Measurements from ENCODE around the gene NOP53. TPM values are rescaled to one million over a fixed set of nuclear protein-coding genes. Genes with fewer than 3 reads are reported as not detected.

NOP53 gene
- total and polyA plus RNA-seq, 4 donors = 146 to 498 (median 193) TPM

DNA sequence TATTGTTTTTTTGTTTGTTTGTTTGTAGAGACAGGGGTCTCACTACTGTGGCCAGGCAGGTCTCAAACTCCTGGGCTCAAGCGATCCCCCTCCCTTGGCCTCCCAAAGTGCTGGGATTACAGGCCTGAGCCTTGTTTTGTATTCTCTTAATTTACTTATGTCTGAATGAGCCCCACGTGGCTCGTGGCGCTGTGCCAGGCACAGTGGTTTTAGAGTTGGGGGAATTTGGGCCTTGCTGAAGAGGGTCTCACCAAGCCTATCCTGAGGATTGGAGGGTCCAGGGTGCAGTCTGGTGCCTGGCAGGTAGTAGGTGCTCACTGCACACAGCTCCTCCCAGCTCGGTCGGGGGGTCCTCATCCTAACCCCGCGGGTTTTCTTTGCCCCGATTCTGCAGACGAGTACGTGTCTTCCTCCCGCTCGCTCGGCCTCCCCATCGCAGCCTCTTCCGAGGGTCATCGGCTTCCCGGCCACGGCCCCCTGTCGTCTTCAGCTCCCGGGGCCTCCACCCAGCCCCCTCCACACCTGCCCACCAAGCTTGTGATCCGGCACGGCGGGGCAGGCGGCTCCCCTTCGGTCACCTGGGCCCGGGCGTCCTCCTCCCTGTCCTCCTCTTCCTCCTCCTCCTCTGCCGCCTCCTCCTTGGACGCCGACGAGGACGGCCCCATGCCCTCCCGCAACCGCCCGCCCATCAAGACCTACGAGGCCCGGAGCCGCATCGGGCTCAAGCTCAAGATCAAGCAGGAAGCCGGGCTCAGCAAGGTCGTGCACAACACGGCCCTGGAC is 44.2 kb upstream of the NOP53 start:
- ATAC-seq (ENCODE audit: insufficient read depth, low FRiP score) (no peak), DNase-seq (no peak)
- Histone ChIP-seq H3K9ac (ENCODE audit: insufficient read depth in 1 of 2, low read length in 2 of 2) (no peak overlapping the region), H3K36me3 (ENCODE audit: control insufficient read depth in 4 of 4, insufficient read depth in 4 of 4, low read length in 4 of 4) (peaks cover 0 to 39% (median 13%) of the 10 kb centered on the region in 4 donors), H3K4me1 (ENCODE audit: control insufficient read depth in 5 of 5, insufficient read depth in 5 of 5, low read length in 5 of 5) (no peaks in the 10 kb centered on the region), H3K27ac (ENCODE audit: low read depth in 1 of 2, low read length in 1 of 2) (no peak overlapping the region), H3K27me3 (ENCODE audit: control insufficient read depth in 3 of 3, insufficient read depth in 3 of 3, low read length in 2 of 3) (no peaks in the 10 kb centered on the region), H3K4me3 (no peak overlapping the region), H3K9me3 (ENCODE audit: control insufficient read depth in 4 of 4, insufficient read depth in 3 of 4, low read length in 3 of 4) (no peaks in the 10 kb centered on the region)
- 94% methylated on average over 43 of the region's 43 CpGs for WGBS, 2 donors
- no peak for TF ChIP-seq CTCF (IDR thresholded peaks at IDR 0.05; ENCODE audit: control extremely low read depth, extremely low read depth)

DNA sequence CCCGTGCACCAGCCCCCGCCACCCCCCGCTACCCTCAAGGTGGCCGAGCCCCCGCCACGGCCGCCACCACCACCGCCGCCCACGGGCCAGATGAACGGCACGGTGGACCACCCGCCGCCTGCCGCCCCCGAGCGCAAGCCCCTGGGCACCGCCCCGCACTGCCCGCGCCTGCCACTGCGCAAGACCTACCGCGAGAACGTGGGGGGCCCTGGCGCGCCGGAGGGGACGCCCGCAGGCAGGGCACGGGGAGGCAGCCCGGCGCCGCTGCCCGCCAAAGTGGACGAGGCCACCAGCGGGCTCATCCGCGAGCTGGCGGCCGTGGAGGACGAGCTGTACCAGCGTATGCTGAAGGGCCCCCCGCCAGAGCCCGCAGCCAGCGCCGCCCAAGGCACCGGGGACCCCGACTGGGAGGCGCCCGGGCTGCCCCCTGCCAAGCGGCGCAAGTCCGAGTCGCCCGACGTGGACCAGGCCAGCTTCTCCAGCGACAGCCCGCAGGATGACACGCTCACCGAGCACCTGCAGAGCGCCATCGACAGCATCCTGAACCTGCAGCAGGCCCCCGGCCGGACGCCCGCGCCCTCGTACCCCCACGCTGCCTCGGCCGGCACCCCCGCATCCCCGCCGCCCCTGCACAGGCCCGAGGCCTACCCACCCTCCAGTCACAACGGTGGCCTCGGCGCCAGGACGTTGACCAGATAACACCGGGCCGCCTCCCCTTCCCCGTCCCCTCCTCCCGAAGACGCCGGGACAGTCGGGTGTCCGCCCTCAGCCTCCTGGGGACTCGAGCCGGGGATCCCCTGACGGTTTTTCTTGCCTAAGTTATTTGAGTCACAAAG is 43.4 kb upstream of the NOP53 start:
- no peaks in the 10 kb centered on the region for H3K4me1 ChIP-seq (ENCODE audit: control insufficient read depth in 5 of 5, insufficient read depth in 5 of 5, low read length in 5 of 5)
- TF ChIP-seq CTCF (IDR thresholded peaks at IDR 0.05; ENCODE audit: control extremely low read depth, extremely low read depth) = no peak
- DNase-seq (no peak), ATAC-seq (ENCODE audit: insufficient read depth, low FRiP score) (no peak)
- no peaks in the 10 kb centered on the region for H3K27me3 ChIP-seq (ENCODE audit: control insufficient read depth in 3 of 3, insufficient read depth in 3 of 3, low read length in 2 of 3)
- H3K9ac ChIP-seq (ENCODE audit: insufficient read depth in 1 of 2, low read length in 2 of 2) = no peak overlapping the region
- WGBS, 2 donors = 87 to 95% methylated on average over 83 to 91 of the region's 91 CpGs
- H3K36me3 ChIP-seq (ENCODE audit: control insufficient read depth in 4 of 4, insufficient read depth in 4 of 4, low read length in 4 of 4) = peaks cover 0 to 33% (median 12%) of the 10 kb centered on the region in 4 donors
- H3K4me3 ChIP-seq = no peak overlapping the region
- no peak overlapping the region for H3K27ac ChIP-seq (ENCODE audit: low read depth in 1 of 2, low read length in 1 of 2)
- no peaks in the 10 kb centered on the region for H3K9me3 ChIP-seq (ENCODE audit: control insufficient read depth in 4 of 4, insufficient read depth in 3 of 4, low read length in 3 of 4)

- Histone ChIP-seq H3K9ac (ENCODE audit: insufficient read depth in 1 of 2, low read length in 2 of 2) (no peak overlapping the region), H3K36me3 (ENCODE audit: control insufficient read depth in 4 of 4, insufficient read depth in 4 of 4, low read length in 4 of 4) (peaks cover 0 to 33% (median 12%) of the 10 kb centered on the region in 4 donors), H3K27ac (ENCODE audit: low read depth in 1 of 2, low read length in 1 of 2) (no peak overlapping the region), H3K4me1 (ENCODE audit: control insufficient read depth in 5 of 5, insufficient read depth in 5 of 5, low read length in 5 of 5) (no peaks in the 10 kb centered on the region), H3K27me3 (ENCODE audit: control insufficient read depth in 3 of 3, insufficient read depth in 3 of 3, low read length in 2 of 3) (no peaks in the 10 kb centered on the region), H3K4me3 (no peak overlapping the region), H3K9me3 (ENCODE audit: control insufficient read depth in 4 of 4, insufficient read depth in 3 of 4, low read length in 3 of 4) (no peaks in the 10 kb centered on the region)
- no peak for ATAC-seq (ENCODE audit: insufficient read depth, low FRiP score)
- 55 to 76% methylated on average over 16 to 18 of the region's 18 CpGs for WGBS, 2 donors
- no peak for TF ChIP-seq CTCF (IDR thresholded peaks at IDR 0.05; ENCODE audit: control extremely low read depth, extremely low read depth)
- DNase-seq = no peak
Measured at GRCh38 chr19:47702671-47703070, 42.7 kb upstream of the NOP53 start.

Data from lung (tissue), 12 donors.